ENCODE results near the gene SORBS1.

SORBS1 gene

DNA sequence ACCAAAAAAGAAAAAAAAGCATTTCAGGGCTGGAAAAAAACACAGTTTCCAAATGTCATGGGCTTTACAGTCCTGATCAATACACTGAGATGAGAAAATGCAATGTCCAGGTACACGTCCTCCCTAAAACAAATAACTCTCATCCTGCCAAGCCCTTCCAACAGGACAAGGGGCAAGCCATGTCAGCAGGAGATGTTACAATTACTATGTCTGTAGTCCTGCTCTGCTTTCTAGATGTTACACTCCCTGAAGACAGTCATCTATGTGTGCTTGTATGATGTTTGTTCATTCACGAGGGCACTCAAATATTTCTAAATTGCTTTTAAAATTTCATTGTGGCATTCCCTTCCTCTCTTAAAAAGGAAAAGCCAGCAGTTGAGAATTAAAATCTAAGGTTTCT, 103.2 kb downstream of the SORBS1 start:
- no peak for DNase-seq (ENCODE audit: low spot score)
- TF ChIP-seq, protein P1, sequence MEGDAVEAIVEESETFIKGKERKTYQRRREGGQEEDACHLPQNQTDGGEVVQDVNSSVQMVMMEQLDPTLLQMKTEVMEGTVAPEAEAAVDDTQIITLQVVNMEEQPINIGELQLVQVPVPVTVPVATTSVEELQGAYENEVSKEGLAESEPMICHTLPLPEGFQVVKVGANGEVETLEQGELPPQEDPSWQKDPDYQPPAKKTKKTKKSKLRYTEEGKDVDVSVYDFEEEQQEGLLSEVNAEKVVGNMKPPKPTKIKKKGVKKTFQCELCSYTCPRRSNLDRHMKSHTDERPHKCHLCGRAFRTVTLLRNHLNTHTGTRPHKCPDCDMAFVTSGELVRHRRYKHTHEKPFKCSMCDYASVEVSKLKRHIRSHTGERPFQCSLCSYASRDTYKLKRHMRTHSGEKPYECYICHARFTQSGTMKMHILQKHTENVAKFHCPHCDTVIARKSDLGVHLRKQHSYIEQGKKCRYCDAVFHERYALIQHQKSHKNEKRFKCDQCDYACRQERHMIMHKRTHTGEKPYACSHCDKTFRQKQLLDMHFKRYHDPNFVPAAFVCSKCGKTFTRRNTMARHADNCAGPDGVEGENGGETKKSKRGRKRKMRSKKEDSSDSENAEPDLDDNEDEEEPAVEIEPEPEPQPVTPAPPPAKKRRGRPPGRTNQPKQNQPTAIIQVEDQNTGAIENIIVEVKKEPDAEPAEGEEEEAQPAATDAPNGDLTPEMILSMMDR (IDR thresholded peaks at IDR 0.05; ENCODE audit: extremely low read depth, insufficient read depth, missing control alignments): no peak
- in situ Hi-C loops (cut with MboI; ENCODE audit: low pct_unique_long_range_greater_than_20kb, low sequenced_read_pairs, unreplicated experiment): no loop called here

DNA sequence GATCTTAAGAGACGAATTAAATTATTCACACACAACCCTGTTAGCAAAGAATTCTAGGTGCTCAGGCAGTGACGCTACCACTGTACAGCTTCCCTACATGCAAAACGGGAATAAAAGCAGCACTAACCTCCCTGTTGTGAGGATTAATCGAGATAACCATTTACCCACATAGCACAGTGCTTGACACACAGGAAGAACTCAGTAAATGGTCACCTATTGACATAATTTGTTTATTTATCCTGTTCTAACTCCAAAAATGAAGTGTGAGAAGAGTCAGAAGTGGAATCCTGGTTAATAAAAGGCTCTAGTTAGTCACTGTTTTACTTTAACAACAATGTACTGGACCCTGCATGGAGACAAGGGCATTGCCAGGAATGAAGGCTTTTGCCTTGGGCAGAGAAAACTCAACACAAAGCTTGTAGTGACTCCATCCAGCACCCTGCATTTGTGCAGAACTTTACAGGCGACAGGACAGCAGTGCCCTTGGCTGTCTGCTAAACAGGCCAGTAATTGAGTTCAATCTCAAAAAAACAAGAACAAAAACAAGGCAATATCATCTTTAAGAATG, 103.8 kb downstream of the SORBS1 start:
- TF ChIP-seq, protein P1 (IDR thresholded peaks at IDR 0.05; ENCODE audit: extremely low read depth, insufficient read depth, missing control alignments): no peak
- in situ Hi-C loops (cut with MboI; ENCODE audit: low pct_unique_long_range_greater_than_20kb, low sequenced_read_pairs, unreplicated experiment): no loop called here
- DNase-seq (ENCODE audit: low spot score): no peak

DNA sequence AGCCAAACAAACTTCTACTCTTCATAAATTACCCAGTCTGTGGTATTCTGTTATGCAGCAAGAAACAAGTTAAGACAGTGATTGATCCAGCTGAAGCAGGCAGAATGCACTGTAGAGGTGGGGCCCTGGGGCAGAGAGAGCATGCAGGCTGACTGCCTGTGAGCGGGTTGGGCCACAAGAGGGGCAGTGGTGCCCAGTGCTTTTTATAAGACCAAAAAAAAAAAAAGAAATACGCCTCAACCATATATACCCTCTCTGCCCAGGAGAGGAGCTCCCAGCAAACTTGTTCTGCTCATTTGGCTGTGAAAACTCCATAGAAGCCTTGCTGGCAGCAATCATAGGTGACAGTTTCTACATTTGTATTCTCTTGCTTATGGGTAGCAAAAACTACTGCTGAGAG, 104.7 kb downstream of the SORBS1 start:
- TF ChIP-seq, protein P1 (IDR thresholded peaks at IDR 0.05; ENCODE audit: extremely low read depth, insufficient read depth, missing control alignments): no peak
- in situ Hi-C loops (cut with MboI; ENCODE audit: low pct_unique_long_range_greater_than_20kb, low sequenced_read_pairs, unreplicated experiment): no loop called here
- no peak for DNase-seq (ENCODE audit: low spot score)

DNA sequence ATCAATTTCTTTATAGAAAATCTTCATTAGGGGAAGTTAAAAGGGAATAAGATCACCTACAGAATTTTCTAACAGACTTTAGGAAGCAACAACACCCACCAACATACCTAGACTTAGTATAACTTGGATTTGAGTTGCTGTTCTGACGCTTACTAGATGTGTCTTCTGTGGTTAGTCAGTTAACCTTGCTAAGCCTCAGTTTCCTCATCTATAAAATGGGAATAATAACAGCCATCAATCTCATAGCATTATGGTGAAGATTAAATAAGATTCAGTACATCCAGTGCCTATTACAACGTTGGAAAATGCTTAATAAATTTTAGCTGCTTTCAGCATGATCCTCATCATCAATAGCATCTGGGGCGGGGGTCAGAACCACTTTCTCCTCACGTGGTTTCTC, 106.2 kb downstream of the SORBS1 start:
- in situ Hi-C loops (cut with MboI; ENCODE audit: low pct_unique_long_range_greater_than_20kb, low sequenced_read_pairs, unreplicated experiment): no loop called here
- TF ChIP-seq, protein P1 (IDR thresholded peaks at IDR 0.05; ENCODE audit: extremely low read depth, insufficient read depth, missing control alignments): no peak
- DNase-seq (ENCODE audit: low spot score): no peak

DNA sequence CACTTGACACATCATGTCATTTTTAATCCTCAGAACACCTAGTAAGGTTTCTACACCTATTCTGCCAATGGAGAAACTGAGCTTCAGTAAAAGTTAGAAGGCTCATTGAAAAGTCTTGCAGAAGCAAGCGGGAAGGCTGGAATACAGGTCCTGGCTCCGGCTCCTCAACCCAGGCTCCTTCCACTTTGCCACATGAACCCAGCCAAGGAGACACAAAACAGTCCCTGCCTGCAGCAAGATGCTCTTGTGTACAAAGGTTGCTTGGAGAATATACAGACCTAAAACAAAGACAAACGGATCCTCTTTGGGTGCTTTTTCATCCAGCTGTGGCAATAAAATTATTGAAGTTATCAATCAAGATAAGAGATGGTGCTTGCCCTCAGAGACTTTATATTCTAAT, 106.8 kb downstream of the SORBS1 start:
- TF ChIP-seq, protein P1 (IDR thresholded peaks at IDR 0.05; ENCODE audit: extremely low read depth, insufficient read depth, missing control alignments): no peak
- no peak for DNase-seq (ENCODE audit: low spot score)
- in situ Hi-C loops (cut with MboI; ENCODE audit: low pct_unique_long_range_greater_than_20kb, low sequenced_read_pairs, unreplicated experiment): no loop called here

DNA sequence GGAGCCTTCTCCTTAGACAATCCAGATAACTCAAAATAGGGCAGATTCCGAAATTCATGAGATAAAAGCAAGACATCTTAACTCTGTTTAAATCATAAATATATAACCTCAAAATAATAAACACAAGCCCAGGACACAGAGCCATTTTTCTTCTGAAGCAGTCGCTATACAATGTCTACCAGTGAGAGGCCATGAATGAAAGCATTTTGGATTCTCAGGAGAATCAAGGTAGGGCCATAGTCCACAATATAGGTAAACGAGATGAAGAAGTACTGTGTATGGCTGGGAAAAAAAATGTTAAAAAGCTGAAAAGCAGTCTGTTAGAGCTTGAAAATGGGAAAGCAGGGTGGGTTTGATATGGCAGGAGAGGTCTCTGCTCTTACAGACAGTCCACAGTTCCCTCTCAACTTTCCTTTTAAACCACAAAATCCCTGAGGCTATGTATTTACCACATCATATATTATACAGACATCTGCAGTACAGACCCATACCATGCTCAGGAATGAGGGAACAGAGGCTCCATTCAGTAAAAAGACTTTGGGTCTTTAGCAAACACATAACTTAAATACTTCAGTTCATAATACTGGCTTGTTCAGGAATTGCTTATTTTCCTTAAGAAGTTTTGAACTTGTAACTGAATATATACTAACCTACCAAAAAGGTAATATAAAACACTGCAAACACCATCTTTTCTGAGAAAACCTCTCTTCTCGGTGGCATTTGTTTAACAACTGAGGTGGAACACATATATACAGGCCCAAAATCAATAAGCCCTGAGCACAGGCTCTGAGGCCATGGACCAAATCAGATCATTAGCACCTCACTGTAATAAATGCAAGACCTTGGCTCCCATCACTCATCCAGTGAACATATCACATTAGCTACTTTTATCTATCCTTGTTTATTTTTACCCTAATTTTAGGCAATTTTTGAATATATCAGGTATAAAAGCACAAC, 109.3 kb downstream of the SORBS1 start:
- in situ Hi-C loops (cut with MboI; ENCODE audit: low pct_unique_long_range_greater_than_20kb, low sequenced_read_pairs, unreplicated experiment): no loop called here

More for the DNA sequence above, 109.3 kb downstream of the SORBS1 start:
- TF ChIP-seq, protein P1 (IDR thresholded peaks at IDR 0.05; ENCODE audit: extremely low read depth, insufficient read depth, missing control alignments): no peak
- no peak for DNase-seq (ENCODE audit: low spot score)

All from GM13977 (cell line).